HEK293T (cell line): Measurements from ENCODE around the gene LRRC8E.
"Not testable (repeated sequence)": the region's sequence is repeated elsewhere in the genome, so short reads cannot be mapped to it uniquely, and the experiment has no call there.

ENCODE experiments used
- CTCF ChIA-PET: fragments of 350-600 bp; formaldehyde crosslinking; extraction: SDS; loops from one replicate; lab custom pipeline; 2021; ENCODE audit warnings: antibody characterized with exemption, inconsistent platforms; lab: Yijun Ruan, JAX
- POLR2A ChIA-PET: fragments of 350-600 bp; formaldehyde crosslinking; extraction: SDS; loops from one replicate; lab custom pipeline; 2020; ENCODE audit warnings: antibody characterized with exemption, inconsistent platforms; lab: Yijun Ruan, JAX
- DNase-seq: peaks from one replicate; pipeline ENCODE4 v3.0.0; 2012; ENCODE audit warnings: mixed read lengths; ENCODE audit errors: extremely low spot score
- ARNT ChIP-seq: fragments of 450-650 bp; IDR thresholded peaks from 2 replicates; pipeline ENCODE4 v1.6.1; 2017; ENCODE audit warnings: mild to moderate bottlenecking
- BHLHE40 ChIP-seq: fragments of 450-650 bp; IDR thresholded peaks from 2 replicates; pipeline ENCODE4 v1.6.1; 2016; ENCODE audit warnings: mild to moderate bottlenecking, moderate library complexity, borderline replicate concordance
- CTBP1 ChIP-seq: fragments of 450-650 bp; IDR thresholded peaks from 2 replicates; pipeline ENCODE4 v1.6.1; 2016; ENCODE audit warnings: borderline replicate concordance
- ELF4 ChIP-seq: fragments of 450-650 bp; IDR thresholded peaks from 2 replicates; pipeline ENCODE4 v1.6.1; 2017; ENCODE audit warnings: antibody characterized with exemption
- FOXA1 ChIP-seq: fragments of 450-650 bp; IDR thresholded peaks from 2 replicates; pipeline ENCODE4 v1.6.1; 2016; ENCODE audit warnings: mild to moderate bottlenecking
- FOXK2 ChIP-seq: fragments of 450-650 bp; IDR thresholded peaks from 2 replicates; pipeline ENCODE4 v1.6.1; 2016; ENCODE audit warnings: mild to moderate bottlenecking
- FOXM1 ChIP-seq: fragments of 450-650 bp; IDR thresholded peaks from 2 replicates; pipeline ENCODE4 v1.6.1; 2017; ENCODE audit warnings: mild to moderate bottlenecking, borderline replicate concordance
- HDGF ChIP-seq: fragments of 450-650 bp; IDR thresholded peaks from 2 replicates; pipeline ENCODE4 v1.6.1; 2017; ENCODE audit warnings: antibody characterized with exemption, borderline replicate concordance
- L3MBTL2 ChIP-seq: fragments of 450-650 bp; conservative IDR thresholded peaks from 2 replicates; pipeline ENCODE4 v1.6.1; 2016; ENCODE audit warnings: mild to moderate bottlenecking
- LEF1 ChIP-seq: fragments of 450-650 bp; IDR thresholded peaks from 2 replicates; pipeline ENCODE4 v1.6.1; 2017; ENCODE audit warnings: mild to moderate bottlenecking, borderline replicate concordance
- NFRKB ChIP-seq: fragments of 450-650 bp; IDR thresholded peaks from 2 replicates; pipeline ENCODE4 v1.6.1; 2016; ENCODE audit warnings: mild to moderate bottlenecking, moderate library complexity
- SP1 ChIP-seq: fragments of 450-650 bp; IDR thresholded peaks from 2 replicates; pipeline ENCODE4 v1.6.1; 2017
- SUZ12 ChIP-seq: fragments of 450-650 bp; IDR thresholded peaks from 2 replicates; pipeline ENCODE4 v1.6.1; 2016; ENCODE audit warnings: mild to moderate bottlenecking
- TARDBP ChIP-seq: fragments of 450-650 bp; IDR thresholded peaks from 2 replicates; pipeline ENCODE4 v1.6.1; 2016
- ZNF384 ChIP-seq: fragments of 450-650 bp; IDR thresholded peaks from 2 replicates; pipeline ENCODE4 v1.6.1; 2016
- TF ChIP-seq, protein P1 (sequence below): fragments of 450-650 bp; IDR thresholded peaks from 2 replicates; pipeline ENCODE4 v1.6.1; 2016

Gene LRRC8E

GRCh38 chr19:7915250-7916102, 27.2 kb downstream of the LRRC8E start:
- no peak for DNase-seq
- CTCF ChIA-PET = interaction anchor here (1.1 kb wide), 1 partner anchor 47 kb away, joined by 4 read pairs; no protein-coding TSS in a partner anchor
- POLR2A ChIA-PET = interaction anchor here (0.9 kb wide), 1 partner anchor 12 kb away, joined by 3 read pairs; the partner anchor contains the start of gene MAP2K7
- TF ChIP-seq, protein P1, sequence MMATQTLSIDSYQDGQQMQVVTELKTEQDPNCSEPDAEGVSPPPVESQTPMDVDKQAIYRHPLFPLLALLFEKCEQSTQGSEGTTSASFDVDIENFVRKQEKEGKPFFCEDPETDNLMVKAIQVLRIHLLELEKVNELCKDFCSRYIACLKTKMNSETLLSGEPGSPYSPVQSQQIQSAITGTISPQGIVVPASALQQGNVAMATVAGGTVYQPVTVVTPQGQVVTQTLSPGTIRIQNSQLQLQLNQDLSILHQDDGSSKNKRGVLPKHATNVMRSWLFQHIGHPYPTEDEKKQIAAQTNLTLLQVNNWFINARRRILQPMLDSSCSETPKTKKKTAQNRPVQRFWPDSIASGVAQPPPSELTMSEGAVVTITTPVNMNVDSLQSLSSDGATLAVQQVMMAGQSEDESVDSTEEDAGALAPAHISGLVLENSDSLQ = no peak
- TF ChIP-seq LEF1 = no peak

DNA sequence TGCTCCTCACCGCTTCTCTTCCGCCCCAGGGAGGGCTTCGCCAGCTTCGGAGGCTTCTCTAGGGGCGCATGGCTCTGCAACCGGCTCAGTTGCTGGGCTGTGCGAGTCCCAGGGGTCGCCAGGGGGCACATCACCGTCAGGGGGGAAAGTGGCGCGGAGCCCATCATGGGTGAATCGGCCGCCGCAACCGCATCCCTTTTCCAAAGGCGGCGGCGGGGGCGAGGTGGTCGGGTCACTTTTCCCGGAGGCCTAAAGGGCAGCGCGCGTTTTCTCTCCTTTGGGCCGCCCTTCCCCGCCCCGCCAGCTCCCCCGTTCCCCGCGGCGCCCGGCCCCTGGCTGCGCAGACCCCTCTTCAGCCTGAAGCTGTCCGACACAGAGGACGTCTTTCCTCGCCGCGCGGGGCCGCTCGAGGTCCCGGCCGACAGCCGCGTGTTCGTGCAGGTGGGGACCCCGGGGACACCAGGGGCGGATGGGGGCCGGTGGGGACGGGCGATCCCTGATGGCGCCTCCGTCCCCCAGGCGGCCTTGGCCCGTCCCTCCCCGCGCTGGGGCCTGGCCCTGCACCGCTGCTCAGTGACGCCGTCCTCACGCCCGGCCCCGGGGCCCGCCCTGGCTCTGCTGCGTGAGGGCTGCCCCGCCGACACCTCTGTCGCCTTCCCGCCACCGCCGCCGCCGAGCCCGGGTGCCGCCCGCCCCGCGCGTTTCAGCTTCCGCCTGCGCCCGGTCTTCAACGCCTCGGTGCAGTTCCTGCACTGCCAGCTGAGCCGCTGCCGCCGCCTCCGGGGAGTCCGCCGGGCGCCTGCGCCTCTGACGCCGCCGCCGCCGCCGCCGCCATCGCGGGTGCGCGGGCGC, 28.0 kb downstream of the LRRC8E start:
- ChIA-PET CTCF (interaction anchor here (1.1 kb wide), 1 partner anchor 47 kb away, joined by 4 read pairs; no protein-coding TSS in a partner anchor), POLR2A (interaction anchor here (0.9 kb wide), 1 partner anchor 13 kb away, joined by 3 read pairs; the partner anchor contains the start of gene MAP2K7)
- no peak for TF ChIP-seq ELF4
- TF ChIP-seq SP1 = no peak
- no peak for TF ChIP-seq FOXK2
- TF ChIP-seq NFRKB = no peak
- TF ChIP-seq CTBP1 = no peak
- no peak for TF ChIP-seq FOXA1
- no peak for TF ChIP-seq FOXM1
- TF ChIP-seq SUZ12 = no peak
- TF ChIP-seq ARNT = no peak
- TF ChIP-seq L3MBTL2 = no peak
- no peak for DNase-seq

GRCh38 chr19:7916955-7917266, 28.6 kb downstream of the LRRC8E start:
- no peak for DNase-seq
- no peak for TF ChIP-seq TARDBP
- TF ChIP-seq FOXM1 = no peak
- TF ChIP-seq ARNT = no peak
- TF ChIP-seq ELF4 = no peak
- no peak for TF ChIP-seq L3MBTL2
- TF ChIP-seq FOXK2 = no peak
- TF ChIP-seq HDGF = no peak
- TF ChIP-seq NFRKB = no peak
- CTCF ChIA-PET = no interaction called here
- POLR2A ChIA-PET = no interaction called here

- TF ChIP-seq, protein P1 = no peak
- TF ChIP-seq BHLHE40 (no peak), FOXK2 (no peak), SP1 (no peak), NFRKB (no peak)
- no peak for DNase-seq
- POLR2A ChIA-PET = interaction anchor here (1.1 kb wide), 1 partner anchor 14 kb away, joined by 3 read pairs; the partner anchor contains the start of gene MAP2K7
- CTCF ChIA-PET = no interaction called here
Observed at GRCh38 chr19:7917267-7918061, 29.2 kb downstream of the LRRC8E start.

GRCh38 chr19:7918062-7918614, 29.8 kb downstream of the LRRC8E start:
- CTCF ChIA-PET, DNase-seq: not testable (repeated sequence)
- POLR2A ChIA-PET = interaction anchor here (1.1 kb wide), 1 partner anchor 15 kb away, joined by 3 read pairs; the partner anchor contains the start of gene MAP2K7

- no peak for DNase-seq
- POLR2A ChIA-PET = interaction anchor here (1.0 to 3.3 kb wide), 7 partner anchors 9 to 50 kb away, joined by 3 to 30 read pairs (median 4); partner anchors contain the start of genes MAP2K7 and TIMM44
- CTCF ChIA-PET = interaction anchor here (2.9 kb wide), 1 partner anchor 50 kb away, joined by 19 read pairs; no protein-coding TSS in a partner anchor
- TF ChIP-seq BHLHE40 (no peak), SP1 (no peak), FOXM1 (no peak), ELF4 (no peak), L3MBTL2 (no peak), NFRKB (no peak), TARDBP (no peak), LEF1 (no peak), FOXA1 (no peak), FOXK2 (no peak), ZNF384 (no peak), HDGF (no peak), SUZ12 (no peak)
- TF ChIP-seq, protein P1 = no peak
Observed at GRCh38 chr19:7918615-7919421, 30.5 kb downstream of the LRRC8E start.
